HepG2 (cell line): ENCODE data around the gene ABCG4. TPM values are rescaled to one million over a fixed set of nuclear protein-coding genes. Genes with fewer than 3 reads are reported as not detected.

ENCODE experiments used
- ATAC-seq: fragments of 200-7000 bp; cut with Tn5 transposase; 3 replicates; pipeline ENCODE4 v1.9.1; 2020; ENCODE audit warnings: mild to moderate bottlenecking, moderate library complexity
- BruUV-seq: library from RNA; stranded (reverse); fragments of 400-500 nt; replicated peaks from 2 replicates; lab custom pipeline; 2021; lab: Mats Ljungman, UMichigan
- CTCF ChIA-PET: fragments of 300-600 bp; formaldehyde crosslinking; extraction: SDS; loops from one replicate; lab custom pipeline; 2021; ENCODE audit warnings: low total read pairs, inconsistent platforms, low intra/inter-chr PET ratio; lab: Yijun Ruan, JAX
- POLR2A ChIA-PET: fragments of 350-600 bp; sonication (Branson Sonifier 250); formaldehyde crosslinking; loops from one replicate; lab custom pipeline; 2020; ENCODE audit warnings: antibody characterized with exemption, inconsistent platforms; lab: Yijun Ruan, JAX
- DNase-seq: peaks from one replicate; pipeline ENCODE4 v3.0.0-alpha.2; 2015; ENCODE audit warnings: low spot score
- FAIRE-seq: peaks from 3 replicates; lab custom pipeline; 2011; peaks lifted over from hg19 to GRCh38; lab: Jason Lieb, UNC
- H2AFZ ChIP-seq: one replicate; pipeline ENCODE4 v1.6.1; 2011; ENCODE audit warnings: low read length, inconsistent platforms
- H3K27ac ChIP-seq: fragments of 300-600 bp; 3 replicates; pipeline ENCODE4 v1.8.0; 2011; ENCODE audit warnings: mixed run types, mild to moderate bottlenecking, mixed read lengths, low read length, inconsistent platforms; ENCODE audit not compliant: insufficient read depth; ENCODE audit errors: extremely low read length
- H3K27me3 ChIP-seq, 2 experiments: fragments of 200-600 bp in 1 of 2; 2 replicates in 1 of 2; 3 replicates in 1 of 2; pipeline versions ENCODE4 v1.6.0 to v1.8.0; 2011; ENCODE audit warnings: low read length in 2 of 2, mild to moderate bottlenecking in 2 of 2, moderate library complexity in 2 of 2, inconsistent platforms in 1 of 2; ENCODE audit not compliant: insufficient read depth in 2 of 2, control insufficient read depth in 1 of 2
- H3K36me3 ChIP-seq, 2 experiments: fragments of 200-600 bp in 1 of 2; replicated peaks in 1 of 2; 2 replicates in 1 of 2; 3 replicates in 1 of 2; pipeline versions ENCODE4 v1.5.1 to v1.8.0; 2011; ENCODE audit warnings: low read length in 2 of 2, inconsistent platforms in 1 of 2; ENCODE audit not compliant: insufficient read depth in 2 of 2, control insufficient read depth in 1 of 2
- H3K4me1 ChIP-seq: 2 replicates; pipeline ENCODE4 v1.5.1; 2012; ENCODE audit warnings: low read length, inconsistent platforms; ENCODE audit not compliant: insufficient read depth
- H3K4me2 ChIP-seq: 2 replicates; pipeline ENCODE4 v1.6.0; 2011; ENCODE audit warnings: low read depth, low read length, inconsistent platforms
- H3K4me3 ChIP-seq, 3 experiments: fragments of 200-600 bp in 1 of 3; sonication (generic), shearing (Covaris generic) in 1 of 3; replicated peaks in 1 of 3; 2 replicates each; pipeline ENCODE4 v1.5.1; 2011 to 2016; ENCODE audit warnings: low read length in 3 of 3, inconsistent platforms in 2 of 3, low read depth in 2 of 3, mild to moderate bottlenecking in 2 of 3, control low read depth in 1 of 3, mixed read lengths in 1 of 3; ENCODE audit not compliant: insufficient read depth in 1 of 3
- H3K79me2 ChIP-seq: one replicate; pipeline ENCODE4 v1.6.1; 2011; ENCODE audit warnings: low read length, inconsistent platforms; ENCODE audit not compliant: insufficient read depth
- H3K9ac ChIP-seq: 2 replicates; pipeline ENCODE4 v1.6.0; 2011; ENCODE audit warnings: mild to moderate bottlenecking, low read depth, low read length, inconsistent platforms; ENCODE audit not compliant: insufficient read depth
- H3K9me3 ChIP-seq: 2 replicates; pipeline ENCODE4 v1.5.1; 2012; ENCODE audit warnings: mild to moderate bottlenecking, low read length
- H4K20me1 ChIP-seq: 2 replicates; pipeline ENCODE4 v1.6.0; 2011; ENCODE audit warnings: inconsistent platforms, mild to moderate bottlenecking, low read length, moderate library complexity; ENCODE audit not compliant: insufficient read depth
- CHD4 ChIP-seq: fragments of 200-600 bp; sonication (generic); IDR thresholded peaks from 2 replicates; pipeline ENCODE4 v1.7.0; 2017; ENCODE audit warnings: mild to moderate bottlenecking, low read length, borderline replicate concordance
- IKZF1 ChIP-seq: fragments of 450-650 bp; IDR thresholded peaks from 2 replicates; pipeline ENCODE4 v1.7.1; 2016
- KDM4B ChIP-seq: sonication (generic); formaldehyde crosslinking; IDR thresholded peaks from 2 replicates; pipeline ENCODE4 v1.4.0; 2020; ENCODE audit warnings: missing genetic modification reagents
- MAFK ChIP-seq, 2 experiments: IDR thresholded peaks in 1 of 2; conservative IDR thresholded peaks in 1 of 2; 2 replicates each; pipeline ENCODE4 v1.6.1; 2011; ENCODE audit warnings: improper control_type of control experiment in 2 of 2, low read length in 2 of 2
- MTA1 ChIP-seq: sonication (generic); formaldehyde crosslinking; IDR thresholded peaks from 2 replicates; pipeline ENCODE4 v1.4.0; 2020; ENCODE audit warnings: missing genetic modification reagents, mild to moderate bottlenecking, borderline replicate concordance
- SIN3A ChIP-seq: IDR thresholded peaks from 2 replicates; pipeline ENCODE4 v1.6.1; 2011; ENCODE audit warnings: low read depth, mild to moderate bottlenecking, control low read depth, low read length, borderline replicate concordance
- ZBTB2 ChIP-seq: sonication (generic); formaldehyde crosslinking; IDR thresholded peaks from 2 replicates; pipeline ENCODE4 v1.8.0; 2022; ENCODE audit warnings: low read depth, missing genetic modification reagents
- ZBTB7B ChIP-seq: sonication (generic); formaldehyde crosslinking; IDR thresholded peaks from 2 replicates; pipeline ENCODE4 v1.4.0; 2020; ENCODE audit warnings: missing genetic modification reagents
- ZC3H13 ChIP-seq: sonication (generic); formaldehyde crosslinking; IDR thresholded peaks from 2 replicates; pipeline ENCODE4 v1.8.1; 2023; ENCODE audit warnings: mild to moderate bottlenecking, missing genetic modification reagents, moderate library complexity
- ZFP1 ChIP-seq: IDR thresholded peaks from 2 replicates; pipeline ENCODE4 v1.6.1; 2016
- ZNF343 ChIP-seq: sonication (generic); formaldehyde crosslinking; IDR thresholded peaks from 2 replicates; pipeline ENCODE4 v1.4.0; 2020; ENCODE audit warnings: mild to moderate bottlenecking, missing genetic modification reagents
- ZNF574 ChIP-seq: sonication (generic); formaldehyde crosslinking; IDR thresholded peaks from 2 replicates; pipeline ENCODE4 v1.4.0; 2020; ENCODE audit warnings: missing genetic modification reagents
- ZNF879 ChIP-seq: sonication (generic); formaldehyde crosslinking; IDR thresholded peaks from 2 replicates; pipeline ENCODE4 v1.8.1; 2023; ENCODE audit warnings: missing genetic modification reagents
- WGBS: methylation state at CpG from one replicate; pipeline ENCODE4 v1.1.6; 2017; ENCODE audit warnings: low lambda C conversion rate; 5-methylcytosine and 5-hydroxymethylcytosine counted together
- in situ Hi-C: cut with HindIII; loops from 2 replicates; pipeline ENCODE4 v1.10.0; 2017; ENCODE audit warnings: low pct_unique_long_range_greater_than_20kb; ENCODE audit not compliant: extremely low pct_ligation_motif_present
- intact Hi-C: fragments of 100-400 bp; cut with micrococcal nuclease; formaldehyde crosslinking; loops from one replicate; pipeline ENCODE4 v1.10.0; 2022; ENCODE audit not compliant: unreplicated experiment
- polyA plus RNA-seq, 8 experiments: library from polyadenylated mRNA; depleted of rRNA in 3 of 8; stranded (reverse) in 7 of 8; unstranded in 1 of 8; fragments of >200 nt; fragmentation: Illumina TruSeq in 4 of 8; extraction: Trizol in 4 of 8; gene quantifications; 2 replicates each; pipeline versions ENCODE4 v1.2.1 to v1.2.3, GENCODE V29; 2011 to 2016; ENCODE audit warnings: low read depth in 4 of 8, missing spikeins in 1 of 8, mixed read lengths in 1 of 8; ENCODE audit not compliant: insufficient read depth in 1 of 8
- total RNA-seq, 5 experiments: library from RNA; depleted of rRNA; stranded (reverse); fragments of >200 nt; fragmentation: Illumina TruSeq; extraction: Trizol; gene quantifications; 2 replicates each; pipeline ENCODE4 v1.2.3, GENCODE V29; 2016; ENCODE audit warnings: low read depth in 1 of 5
- TF ChIP-seq, protein P1 (sequence below): sonication (generic); formaldehyde crosslinking; IDR thresholded peaks from 2 replicates; pipeline ENCODE4 v1.4.0; 2020; ENCODE audit warnings: low read depth, mild to moderate bottlenecking, missing genetic modification reagents
- TF ChIP-seq, protein P2 (sequence below): sonication (generic); formaldehyde crosslinking; IDR thresholded peaks from 2 replicates; pipeline ENCODE4 v1.5.0; 2020; ENCODE audit warnings: mild to moderate bottlenecking, missing genetic modification reagents

ABCG4 gene
- total and polyA plus RNA-seq, 2 of the 13 experiments (the other 11 are each of a cell fraction or from before 2014, with no cell fraction given), result not detected

- no peak for TF ChIP-seq ZBTB2 (CRISPR knock-in tag)
- TF ChIP-seq MTA1 (CRISPR knock-in tag), result no peak
- TF ChIP-seq, protein P1, sequence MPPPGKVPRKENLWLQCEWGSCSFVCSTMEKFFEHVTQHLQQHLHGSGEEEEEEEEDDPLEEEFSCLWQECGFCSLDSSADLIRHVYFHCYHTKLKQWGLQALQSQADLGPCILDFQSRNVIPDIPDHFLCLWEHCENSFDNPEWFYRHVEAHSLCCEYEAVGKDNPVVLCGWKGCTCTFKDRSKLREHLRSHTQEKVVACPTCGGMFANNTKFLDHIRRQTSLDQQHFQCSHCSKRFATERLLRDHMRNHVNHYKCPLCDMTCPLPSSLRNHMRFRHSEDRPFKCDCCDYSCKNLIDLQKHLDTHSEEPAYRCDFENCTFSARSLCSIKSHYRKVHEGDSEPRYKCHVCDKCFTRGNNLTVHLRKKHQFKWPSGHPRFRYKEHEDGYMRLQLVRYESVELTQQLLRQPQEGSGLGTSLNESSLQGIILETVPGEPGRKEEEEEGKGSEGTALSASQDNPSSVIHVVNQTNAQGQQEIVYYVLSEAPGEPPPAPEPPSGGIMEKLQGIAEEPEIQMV (CRISPR knock-in tag), result no peak
- TF ChIP-seq, protein P2, sequence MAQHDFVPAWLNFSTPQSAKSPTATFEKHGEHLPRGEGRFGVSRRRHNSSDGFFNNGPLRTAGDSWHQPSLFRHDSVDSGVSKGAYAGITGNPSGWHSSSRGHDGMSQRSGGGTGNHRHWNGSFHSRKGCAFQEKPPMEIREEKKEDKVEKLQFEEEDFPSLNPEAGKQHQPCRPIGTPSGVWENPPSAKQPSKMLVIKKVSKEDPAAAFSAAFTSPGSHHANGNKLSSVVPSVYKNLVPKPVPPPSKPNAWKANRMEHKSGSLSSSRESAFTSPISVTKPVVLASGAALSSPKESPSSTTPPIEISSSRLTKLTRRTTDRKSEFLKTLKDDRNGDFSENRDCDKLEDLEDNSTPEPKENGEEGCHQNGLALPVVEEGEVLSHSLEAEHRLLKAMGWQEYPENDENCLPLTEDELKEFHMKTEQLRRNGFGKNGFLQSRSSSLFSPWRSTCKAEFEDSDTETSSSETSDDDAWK (CRISPR knock-in tag), result no peak
- TF ChIP-seq, all 625 proteins: peak for 7
These were observed 19.1 kb downstream of the ABCG4 start (continued) for GRCh38 chr11:119167933-119168332.

GRCh38 chr11:119168471-119169281, 19.8 kb downstream of the ABCG4 start, which contains the start of gene NLRX1:
NLRX1 (plus strand) TSS chr11:119168725; CDS start chr11:119171404, 2,679 bp downstream.
- Histone ChIP-seq H4K20me1 (no peaks in the 10 kb centered on the region), H3K36me3 (no peaks in the 10 kb centered on the region; a peak in 1 of 5 replicates), H3K4me2 (peak within 1 kb of the TSS; percentile 78), H3K4me1 (peaks cover 39% of the 10 kb centered on the region), H3K79me2 (no peaks in the 10 kb centered on the region), H3K27ac (peak within 1 kb of the TSS; percentile 86), H3K27me3 (peaks cover 0 to 5% of the 10 kb centered on the region in 2 experiments; a peak in 1 of 5 replicates), H3K9ac (peak within 1 kb of the TSS; percentile 94), H3K9me3 (no peaks in the 10 kb centered on the region), H2AFZ (peak within 1 kb of the TSS; percentile 63), H3K4me3 (peak within 1 kb of the TSS; percentile 65 to 94 (median 78))
- ChIA-PET CTCF (interaction anchor here (2.5 kb wide), 1 partner anchor 28 kb away, joined by 13 read pairs; no protein-coding TSS in a partner anchor), POLR2A (interaction anchor here (0.6 to 3.6 kb wide), 28 partner anchors 9 to 548 kb away, joined by 3 to 31 read pairs (median 5); partner anchors contain the start of genes C2CD2L, CBL, DDX6 and DPAGT1)
- 51% methylated on average over 3 of the region's 63 CpGs for WGBS
- FAIRE-seq (peak; percentile 26), ATAC-seq (peak; percentile 87), DNase-seq (peak; percentile 80)
- intact Hi-C loops, result loop anchor here (1.0 kb wide), 1 partner anchor 29 kb away; no protein-coding TSS in a partner anchor
- BruUV-seq, result TSS peak; percentile 94
- in situ Hi-C loops, result no loop called here
- TF ChIP-seq ZBTB7B (CRISPR knock-in tag) (no peak; the same call in 1 of the 2 replicates), IKZF1 (no peak), KDM4B (CRISPR knock-in tag) (no peak), CHD4 (peak; percentile 100), SIN3A (no peak), ZC3H13 (CRISPR knock-in tag) (no peak), ZNF343 (CRISPR knock-in tag) (no peak), ZNF879 (CRISPR knock-in tag) (0 out of 2 replicates have a peak, but pooled peaks have one; percentile 49), ZFP1 (CRISPR knock-in tag) (0 out of 2 replicates have a peak, but pooled peaks have one; percentile 29), ZNF574 (peak; percentile 77), MAFK (conservative IDR thresholded peaks at IDR 0.05 in 1 of 2, IDR thresholded peaks at IDR 0.05 in 1 of 2; ENCODE audit: low read length in 2 of 2) (no peak)
